HEK293T (cell line): Measurements from ENCODE around the gene MAP4K5.

ENCODE experiments used
- CTCF ChIA-PET: fragments of 350-600 bp; formaldehyde crosslinking; extraction: SDS; loops from one replicate; lab custom pipeline; 2021; ENCODE audit warnings: antibody characterized with exemption, inconsistent platforms; lab: Yijun Ruan, JAX
- POLR2A ChIA-PET: fragments of 350-600 bp; formaldehyde crosslinking; extraction: SDS; loops from one replicate; lab custom pipeline; 2020; ENCODE audit warnings: antibody characterized with exemption, inconsistent platforms; lab: Yijun Ruan, JAX
- DNase-seq: peaks from one replicate; pipeline ENCODE4 v3.0.0; 2012; ENCODE audit warnings: mixed read lengths; ENCODE audit errors: extremely low spot score
- ARNT ChIP-seq: fragments of 450-650 bp; IDR thresholded peaks from 2 replicates; pipeline ENCODE4 v1.6.1; 2017; ENCODE audit warnings: mild to moderate bottlenecking
- BHLHE40 ChIP-seq: fragments of 450-650 bp; IDR thresholded peaks from 2 replicates; pipeline ENCODE4 v1.6.1; 2016; ENCODE audit warnings: mild to moderate bottlenecking, moderate library complexity, borderline replicate concordance
- CTBP1 ChIP-seq: fragments of 450-650 bp; IDR thresholded peaks from 2 replicates; pipeline ENCODE4 v1.6.1; 2016; ENCODE audit warnings: borderline replicate concordance
- ELF4 ChIP-seq: fragments of 450-650 bp; IDR thresholded peaks from 2 replicates; pipeline ENCODE4 v1.6.1; 2017; ENCODE audit warnings: antibody characterized with exemption
- FOXA1 ChIP-seq: fragments of 450-650 bp; IDR thresholded peaks from 2 replicates; pipeline ENCODE4 v1.6.1; 2016; ENCODE audit warnings: mild to moderate bottlenecking
- FOXK2 ChIP-seq: fragments of 450-650 bp; IDR thresholded peaks from 2 replicates; pipeline ENCODE4 v1.6.1; 2016; ENCODE audit warnings: mild to moderate bottlenecking
- FOXM1 ChIP-seq: fragments of 450-650 bp; IDR thresholded peaks from 2 replicates; pipeline ENCODE4 v1.6.1; 2017; ENCODE audit warnings: mild to moderate bottlenecking, borderline replicate concordance
- HDGF ChIP-seq: fragments of 450-650 bp; IDR thresholded peaks from 2 replicates; pipeline ENCODE4 v1.6.1; 2017; ENCODE audit warnings: antibody characterized with exemption, borderline replicate concordance
- L3MBTL2 ChIP-seq: fragments of 450-650 bp; conservative IDR thresholded peaks from 2 replicates; pipeline ENCODE4 v1.6.1; 2016; ENCODE audit warnings: mild to moderate bottlenecking
- LEF1 ChIP-seq: fragments of 450-650 bp; IDR thresholded peaks from 2 replicates; pipeline ENCODE4 v1.6.1; 2017; ENCODE audit warnings: mild to moderate bottlenecking, borderline replicate concordance
- NFRKB ChIP-seq: fragments of 450-650 bp; IDR thresholded peaks from 2 replicates; pipeline ENCODE4 v1.6.1; 2016; ENCODE audit warnings: mild to moderate bottlenecking, moderate library complexity
- SP1 ChIP-seq: fragments of 450-650 bp; IDR thresholded peaks from 2 replicates; pipeline ENCODE4 v1.6.1; 2017
- SUZ12 ChIP-seq: fragments of 450-650 bp; IDR thresholded peaks from 2 replicates; pipeline ENCODE4 v1.6.1; 2016; ENCODE audit warnings: mild to moderate bottlenecking
- TARDBP ChIP-seq: fragments of 450-650 bp; IDR thresholded peaks from 2 replicates; pipeline ENCODE4 v1.6.1; 2016
- ZNF384 ChIP-seq: fragments of 450-650 bp; IDR thresholded peaks from 2 replicates; pipeline ENCODE4 v1.6.1; 2016
- TF ChIP-seq, protein P1 (sequence below): fragments of 450-650 bp; IDR thresholded peaks from 2 replicates; pipeline ENCODE4 v1.6.1; 2016

MAP4K5 gene

DNA sequence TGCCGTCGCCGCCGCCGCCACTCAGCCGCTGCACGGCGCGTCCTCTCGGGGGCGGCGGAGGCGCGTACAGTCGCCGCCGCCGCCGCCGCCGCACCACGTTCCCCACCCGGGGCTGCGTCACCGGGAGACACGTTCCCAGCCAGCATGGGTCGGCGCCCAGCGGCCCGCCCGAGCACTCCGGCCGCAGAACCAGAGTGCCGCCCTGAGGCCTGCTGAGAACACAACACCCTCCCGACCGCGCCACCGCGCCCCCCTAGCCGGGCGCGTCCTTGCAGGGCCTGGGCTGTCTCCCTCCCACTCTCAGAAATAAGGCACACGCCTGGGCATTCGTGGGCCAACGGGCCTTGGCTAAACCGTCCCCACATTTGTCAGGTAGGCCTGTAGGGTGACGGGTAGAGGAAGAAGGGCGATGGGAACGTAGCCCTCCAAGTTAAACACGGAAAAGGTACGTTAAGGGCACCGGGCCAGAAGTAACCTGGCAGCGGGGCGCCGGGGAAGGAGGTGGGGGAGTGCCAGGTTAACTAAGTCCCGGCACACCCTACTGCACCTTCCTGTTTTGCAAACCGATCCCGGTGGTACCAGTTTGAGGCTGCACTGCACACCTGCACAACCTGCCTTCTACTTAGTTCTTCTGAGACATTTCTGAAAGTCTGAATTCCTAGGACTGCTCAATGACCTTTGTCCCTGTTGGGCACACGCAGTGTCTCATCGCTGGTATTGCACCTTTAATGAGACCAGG is at the start of gene MAP4K5:
MAP4K5 (minus strand) TSS at position 68 of the 739 bp plus-strand sequence. CDS start 520 bp downstream, outside the sequence.
- ChIA-PET CTCF (interaction anchor here (1.0 to 1.2 kb wide), 2 partner anchors 136 to 199 kb away, joined by 3 to 4 read pairs; partner anchors contain the start of gene CDKL1), POLR2A (interaction anchor here (1.1 to 1.2 kb wide), 3 partner anchors 136 to 220 kb away, joined by 3 to 9 read pairs (median 3); partner anchors contain the start of genes CDKL1, DMAC2L and L2HGDH)
- DNase-seq: peak; percentile 92
- TF ChIP-seq FOXM1: 0 out of 2 replicates have a peak, but pooled peaks have one; percentile 34
- no peak for TF ChIP-seq TARDBP
- TF ChIP-seq SUZ12: no peak
- peak; percentile 51; the same call in 1 of the 2 replicates for TF ChIP-seq ARNT

DNA sequence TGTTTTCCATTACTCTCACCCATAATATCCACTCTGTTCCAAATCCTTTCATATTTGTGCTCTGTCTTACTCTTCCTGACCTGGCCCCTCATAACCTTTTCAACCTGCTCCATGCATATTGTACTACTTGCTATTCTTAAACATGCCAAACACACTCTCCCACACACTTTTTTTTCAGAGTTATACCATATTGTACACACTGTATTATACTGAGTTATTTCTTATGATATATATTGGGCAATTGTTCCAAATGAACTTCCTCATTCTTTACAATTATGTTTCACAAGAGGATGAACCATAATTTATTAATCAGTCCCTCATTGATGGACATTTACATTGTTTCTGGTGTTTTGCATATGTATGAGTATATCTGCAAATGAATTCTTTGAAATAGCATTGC is 46.1 kb upstream of the MAP4K5 start:
- DNase-seq: no peak
- ChIA-PET POLR2A (interaction anchor here (2.0 kb wide), 1 partner anchor 19 kb away, joined by 5 read pairs; the partner anchor contains the start of gene ATL1), CTCF (no interaction called here)
- TF ChIP-seq HDGF (no peak), LEF1 (no peak), ELF4 (no peak)
- TF ChIP-seq, protein P1, sequence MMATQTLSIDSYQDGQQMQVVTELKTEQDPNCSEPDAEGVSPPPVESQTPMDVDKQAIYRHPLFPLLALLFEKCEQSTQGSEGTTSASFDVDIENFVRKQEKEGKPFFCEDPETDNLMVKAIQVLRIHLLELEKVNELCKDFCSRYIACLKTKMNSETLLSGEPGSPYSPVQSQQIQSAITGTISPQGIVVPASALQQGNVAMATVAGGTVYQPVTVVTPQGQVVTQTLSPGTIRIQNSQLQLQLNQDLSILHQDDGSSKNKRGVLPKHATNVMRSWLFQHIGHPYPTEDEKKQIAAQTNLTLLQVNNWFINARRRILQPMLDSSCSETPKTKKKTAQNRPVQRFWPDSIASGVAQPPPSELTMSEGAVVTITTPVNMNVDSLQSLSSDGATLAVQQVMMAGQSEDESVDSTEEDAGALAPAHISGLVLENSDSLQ: no peak

DNA sequence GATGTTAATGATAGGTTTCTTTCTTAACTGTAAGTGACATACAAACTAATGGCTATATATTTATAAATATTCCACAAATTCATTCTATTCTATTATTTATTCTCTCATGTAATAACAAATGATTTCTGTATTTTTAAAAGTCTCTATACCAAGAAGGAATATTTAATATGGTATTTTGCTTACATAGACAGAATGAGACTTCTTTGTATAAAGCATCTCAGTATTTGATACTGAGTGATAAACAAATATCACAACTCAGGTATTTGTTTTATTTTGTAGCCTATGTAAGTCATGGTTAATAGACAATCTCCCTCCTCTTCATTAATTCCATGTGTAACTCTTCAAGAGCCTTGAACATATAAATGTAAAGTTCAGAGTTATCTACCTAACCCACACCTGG is 45.6 kb upstream of the MAP4K5 start:
- ChIA-PET CTCF (no interaction called here), POLR2A (no interaction called here)
- DNase-seq: no peak
- TF ChIP-seq BHLHE40 (no peak), NFRKB (no peak), LEF1 (no peak), FOXM1 (no peak), TARDBP (no peak), ZNF384 (no peak), SP1 (no peak), CTBP1 (no peak), FOXA1 (no peak), FOXK2 (no peak), HDGF (no peak), ELF4 (no peak), ARNT (no peak), L3MBTL2 (no peak)
- TF ChIP-seq, protein P1: no peak

DNA sequence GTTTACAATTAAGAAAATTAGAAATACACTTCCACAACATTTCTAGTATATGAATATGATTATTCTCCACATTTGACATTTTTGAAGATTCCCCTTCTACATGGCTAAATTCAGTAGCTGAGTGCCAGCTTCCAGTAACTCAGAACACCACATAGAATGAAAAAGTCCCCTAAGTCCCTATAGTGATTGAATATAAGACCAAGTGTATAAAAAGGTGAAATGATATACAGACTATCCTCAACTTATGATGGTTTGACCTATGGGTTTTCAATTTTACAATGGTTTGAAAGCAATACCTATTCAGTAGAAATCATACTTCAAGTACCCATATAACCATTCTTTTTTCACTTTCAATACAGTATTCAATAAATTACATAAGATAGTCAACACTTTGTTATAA is 43.4 kb upstream of the MAP4K5 start:
- no peak for DNase-seq
- CTCF ChIA-PET: no interaction called here
- POLR2A ChIA-PET: no interaction called here
- TF ChIP-seq FOXA1 (no peak), ELF4 (no peak), TARDBP (no peak), FOXK2 (no peak), HDGF (no peak), ZNF384 (no peak), SUZ12 (no peak), SP1 (no peak), BHLHE40 (no peak), ARNT (no peak), FOXM1 (no peak), NFRKB (no peak), L3MBTL2 (no peak), LEF1 (no peak), CTBP1 (no peak)
- TF ChIP-seq, protein P1: no peak

DNA sequence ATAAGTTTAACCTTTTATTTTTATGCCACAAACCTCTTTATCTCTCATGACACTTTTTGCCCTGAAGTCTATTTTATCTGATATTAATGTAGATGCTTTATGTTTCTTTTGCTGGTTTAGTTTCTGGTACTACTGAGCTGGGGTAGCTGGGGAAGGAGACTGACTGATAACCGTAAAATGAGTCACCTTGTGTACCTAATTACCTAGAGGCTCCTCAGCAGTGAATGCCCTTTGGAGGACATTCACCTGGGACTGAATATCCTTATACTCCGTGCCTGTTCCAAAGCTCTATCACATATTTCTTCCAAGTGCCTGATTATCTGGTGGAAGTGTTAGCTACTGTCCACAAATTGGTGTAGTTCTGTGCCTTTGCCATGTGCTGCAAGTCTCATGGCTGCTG is 41.5 kb upstream of the MAP4K5 start:
- ChIA-PET CTCF (no interaction called here), POLR2A (interaction anchor here (1.4 to 1.6 kb wide), 2 partner anchors 12 to 14 kb away, joined by 3 to 8 read pairs; partner anchors contain the start of gene ATL1)
- TF ChIP-seq CTBP1 (no peak), ARNT (no peak), ELF4 (no peak), BHLHE40 (no peak), NFRKB (no peak), HDGF (no peak)
- no peak for DNase-seq

DNA sequence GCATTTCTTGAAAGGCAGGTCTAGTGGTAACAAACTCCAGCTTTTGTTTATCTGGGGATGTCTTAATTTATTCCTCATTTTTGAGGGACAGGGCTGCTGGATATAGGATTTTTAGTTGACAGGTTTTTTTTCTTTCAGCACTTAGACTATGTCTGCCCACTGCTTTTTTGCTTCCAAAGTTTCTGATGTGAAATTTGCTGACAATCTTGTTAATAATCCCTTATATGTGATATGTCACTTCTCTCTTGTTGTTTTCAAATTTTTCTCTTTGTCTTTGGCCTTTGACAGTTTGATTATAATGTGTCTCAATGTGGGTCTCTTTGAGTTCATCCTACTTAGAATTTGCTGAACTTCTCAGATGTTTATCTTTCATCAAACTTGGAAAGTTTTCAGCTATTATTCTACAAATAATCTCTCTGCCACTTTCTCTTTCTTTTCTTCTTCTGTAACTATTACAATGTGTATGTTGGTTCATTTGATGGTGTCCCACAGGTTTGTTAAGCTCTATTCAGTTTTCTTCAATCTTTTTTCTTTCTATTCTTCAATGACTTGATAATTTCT is 37.4 kb upstream of the MAP4K5 start:
- TF ChIP-seq SUZ12 (no peak), ELF4 (no peak), L3MBTL2 (no peak), TARDBP (no peak), ZNF384 (no peak), FOXK2 (no peak), NFRKB (no peak), HDGF (no peak), BHLHE40 (no peak), ARNT (no peak)
- TF ChIP-seq, protein P1: no peak
- POLR2A ChIA-PET: no interaction called here
- CTCF ChIA-PET: no interaction called here
- DNase-seq: no peak
